Keratinocyte (primary cell): Measurements from ENCODE around the gene FAM83C. TPM values are rescaled to one million over a fixed set of nuclear protein-coding genes. Genes with fewer than 3 reads are reported as not detected.

Source experiments
- DNase-seq: peaks from one replicate; pipeline ENCODE4 v3.0.0-alpha.2; 2011; ENCODE audit warnings: low read depth, missing footprints, low spot score
- FAIRE-seq: peaks from 2 replicates; lab custom pipeline; 2011; peaks lifted over from hg19 to GRCh38; lab: Jason Lieb, UNC
- H2AFZ ChIP-seq: 2 replicates; pipeline ENCODE4 v1.6.0; 2012; ENCODE audit warnings: low read length, control low read depth, inconsistent platforms; ENCODE audit not compliant: control insufficient read depth
- H3K27ac ChIP-seq: 2 replicates; pipeline ENCODE4 v1.5.1; 2011; ENCODE audit warnings: low read length; ENCODE audit not compliant: control insufficient read depth, insufficient read depth
- H3K27me3 ChIP-seq: 3 replicates; pipeline ENCODE4 v1.6.0; 2011; ENCODE audit warnings: low read length; ENCODE audit not compliant: control insufficient read depth, insufficient read depth; ENCODE audit errors: extremely low read depth
- H3K36me3 ChIP-seq, 2 experiments: 2 replicates in 1 of 2; 3 replicates in 1 of 2; pipeline ENCODE4 v1.5.1; 2011; ENCODE audit warnings: low read length in 2 of 2, mild to moderate bottlenecking in 1 of 2; ENCODE audit not compliant: control insufficient read depth in 2 of 2, insufficient read depth in 2 of 2; ENCODE audit errors: extremely low read depth in 1 of 2
- H3K4me1 ChIP-seq: 3 replicates; pipeline ENCODE4 v1.5.1; 2011; ENCODE audit warnings: low read length; ENCODE audit not compliant: control insufficient read depth, insufficient read depth; ENCODE audit errors: extremely low read depth
- H3K4me2 ChIP-seq: 3 replicates; pipeline ENCODE4 v1.6.0; 2011; ENCODE audit warnings: low read depth, low read length; ENCODE audit not compliant: control insufficient read depth, insufficient read depth; ENCODE audit errors: extremely low read depth
- H3K4me3 ChIP-seq, 3 experiments: fragments of 200-600 bp in 1 of 3; sonication (generic) in 1 of 3; 2 replicates in 2 of 3; 3 replicates in 1 of 3; pipeline ENCODE4 v1.5.1; 2011 to 2016; ENCODE audit warnings: low read length in 3 of 3, mild to moderate bottlenecking in 3 of 3, control low read depth in 2 of 3, inconsistent platforms in 1 of 3, low read depth in 1 of 3, mixed read lengths in 1 of 3, mixed run types in 1 of 3, moderate library complexity in 1 of 3; ENCODE audit not compliant: control insufficient read depth in 2 of 3, insufficient read depth in 2 of 3; ENCODE audit errors: extremely low read depth in 1 of 3
- H3K79me2 ChIP-seq: 2 replicates; pipeline ENCODE4 v1.6.0; 2012; ENCODE audit warnings: low read length; ENCODE audit not compliant: control insufficient read depth, insufficient read depth
- H3K9ac ChIP-seq: 3 replicates; pipeline ENCODE4 v1.6.0; 2011; ENCODE audit warnings: low read length; ENCODE audit not compliant: control insufficient read depth, insufficient read depth; ENCODE audit errors: extremely low read depth
- H3K9me1 ChIP-seq: 3 replicates; pipeline ENCODE4 v1.6.0; 2011; ENCODE audit warnings: low read length; ENCODE audit not compliant: control insufficient read depth, insufficient read depth; ENCODE audit errors: extremely low read depth
- H3K9me3 ChIP-seq: 2 replicates; pipeline ENCODE4 v1.5.1; 2012; ENCODE audit warnings: low read depth, low read length; ENCODE audit not compliant: control insufficient read depth
- H4K20me1 ChIP-seq: 3 replicates; pipeline ENCODE4 v1.6.0; 2011; ENCODE audit warnings: low read length; ENCODE audit not compliant: control insufficient read depth, insufficient read depth; ENCODE audit errors: extremely low read depth
- EZH2 ChIP-seq: IDR thresholded peaks from one replicate; pipeline ENCODE4 v1.6.1; 2012; ENCODE audit warnings: inconsistent platforms, mild to moderate bottlenecking, low read length, moderate library complexity
- dilution Hi-C: fragments of 300-500 bp; cut with MboI; formaldehyde crosslinking; loops from one replicate; pipeline ENCODE4 v1.7.0; 2020; ENCODE audit warnings: low sequenced_read_pairs; ENCODE audit not compliant: extremely low pct_ligation_motif_present
- polyA plus RNA-seq, 5 experiments: library from polyadenylated mRNA; depleted of rRNA in 3 of 5; stranded (reverse) in 3 of 5; stranded (forward) in 1 of 5; unstranded in 1 of 5; fragments of >200 nt; gene quantifications; 1 replicate in 1 of 5; 2 replicates in 3 of 5; 3 replicates in 1 of 5; pipeline versions ENCODE4 v1.2.1 to v1.2.3, GENCODE V29; 2011 to 2012; ENCODE audit warnings: missing spikeins in 2 of 5, low read depth in 1 of 5, low replicate concordance in 1 of 5
- TF ChIP-seq, protein P1 (sequence below), 3 experiments: IDR thresholded peaks in 1 of 3; conservative IDR thresholded peaks in 1 of 3; optimal IDR thresholded peaks in 1 of 3; 2 replicates in 2 of 3; 3 replicates in 1 of 3; pipeline versions ENCODE3 to v1.5.1; 2011; ENCODE audit warnings: low read length in 3 of 3, mild to moderate bottlenecking in 3 of 3, moderate library complexity in 2 of 3, control low read depth in 1 of 3, inconsistent platforms in 1 of 3; ENCODE audit not compliant: insufficient read depth in 2 of 3; ENCODE audit errors: extremely low read depth in 1 of 3

FAM83C gene
- polyA plus RNA-seq, 1 donor (not counting 4 experiments of a cell fraction or from before 2014, with no cell fraction given), result 12.4 TPM

DNA sequence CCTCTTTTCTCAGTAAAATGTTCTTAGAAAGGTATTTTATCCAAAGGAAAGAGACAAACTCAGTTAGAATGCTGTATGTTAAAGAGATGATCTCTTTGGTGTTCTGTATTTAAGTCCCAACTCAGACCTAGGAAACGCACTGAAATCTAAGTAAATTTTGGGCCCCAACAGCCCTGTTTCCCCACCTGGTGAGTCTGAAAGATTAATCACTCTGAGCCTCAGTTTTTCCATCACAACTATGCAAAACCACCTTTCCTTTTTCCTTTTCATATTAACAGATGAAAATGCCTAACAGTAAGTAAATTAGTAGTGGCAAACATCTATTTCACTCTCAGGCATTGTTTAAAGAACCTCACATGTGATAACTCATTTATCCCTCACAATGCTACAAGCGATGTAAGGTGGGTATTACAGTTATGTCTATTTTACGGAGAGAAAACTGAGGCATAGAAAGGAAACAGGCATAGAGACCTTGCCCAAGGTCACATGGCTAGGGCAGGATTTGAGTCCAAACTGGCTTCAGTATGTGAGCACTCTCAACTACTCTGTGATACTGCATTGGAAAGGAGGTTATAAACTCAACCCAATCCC lies 36.0 kb upstream of the FAM83C start:
- Histone ChIP-seq H3K9me1 (no peaks in the 10 kb centered on the region), H3K9ac (no peak overlapping the region), H3K9me3 (no peaks in the 10 kb centered on the region), H3K4me1 (peaks cover 17% of the 10 kb centered on the region), H4K20me1 (no peaks in the 10 kb centered on the region), H2AFZ (no peak overlapping the region), H3K27ac (no peak overlapping the region), H3K36me3 (peaks cover 0 to 4% of the 10 kb centered on the region in 2 experiments), H3K4me3 (no peak overlapping the region), H3K79me2 (no peaks in the 10 kb centered on the region), H3K4me2 (no peak overlapping the region), H3K27me3 (no peaks in the 10 kb centered on the region)
- FAIRE-seq (no peak), DNase-seq (no peak)
- TF ChIP-seq, protein P1, sequence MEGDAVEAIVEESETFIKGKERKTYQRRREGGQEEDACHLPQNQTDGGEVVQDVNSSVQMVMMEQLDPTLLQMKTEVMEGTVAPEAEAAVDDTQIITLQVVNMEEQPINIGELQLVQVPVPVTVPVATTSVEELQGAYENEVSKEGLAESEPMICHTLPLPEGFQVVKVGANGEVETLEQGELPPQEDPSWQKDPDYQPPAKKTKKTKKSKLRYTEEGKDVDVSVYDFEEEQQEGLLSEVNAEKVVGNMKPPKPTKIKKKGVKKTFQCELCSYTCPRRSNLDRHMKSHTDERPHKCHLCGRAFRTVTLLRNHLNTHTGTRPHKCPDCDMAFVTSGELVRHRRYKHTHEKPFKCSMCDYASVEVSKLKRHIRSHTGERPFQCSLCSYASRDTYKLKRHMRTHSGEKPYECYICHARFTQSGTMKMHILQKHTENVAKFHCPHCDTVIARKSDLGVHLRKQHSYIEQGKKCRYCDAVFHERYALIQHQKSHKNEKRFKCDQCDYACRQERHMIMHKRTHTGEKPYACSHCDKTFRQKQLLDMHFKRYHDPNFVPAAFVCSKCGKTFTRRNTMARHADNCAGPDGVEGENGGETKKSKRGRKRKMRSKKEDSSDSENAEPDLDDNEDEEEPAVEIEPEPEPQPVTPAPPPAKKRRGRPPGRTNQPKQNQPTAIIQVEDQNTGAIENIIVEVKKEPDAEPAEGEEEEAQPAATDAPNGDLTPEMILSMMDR (optimal IDR thresholded peaks at IDR 0.05 in 1 of 3, IDR thresholded peaks at IDR 0.05 in 1 of 3, conservative IDR thresholded peaks at IDR 0.05 in 1 of 3; ENCODE audit: extremely low read depth in 1 of 3, insufficient read depth in 2 of 3, low read length in 3 of 3), result no peak
- TF ChIP-seq EZH2, result no peak
- dilution Hi-C loops, result no loop called here

DNA sequence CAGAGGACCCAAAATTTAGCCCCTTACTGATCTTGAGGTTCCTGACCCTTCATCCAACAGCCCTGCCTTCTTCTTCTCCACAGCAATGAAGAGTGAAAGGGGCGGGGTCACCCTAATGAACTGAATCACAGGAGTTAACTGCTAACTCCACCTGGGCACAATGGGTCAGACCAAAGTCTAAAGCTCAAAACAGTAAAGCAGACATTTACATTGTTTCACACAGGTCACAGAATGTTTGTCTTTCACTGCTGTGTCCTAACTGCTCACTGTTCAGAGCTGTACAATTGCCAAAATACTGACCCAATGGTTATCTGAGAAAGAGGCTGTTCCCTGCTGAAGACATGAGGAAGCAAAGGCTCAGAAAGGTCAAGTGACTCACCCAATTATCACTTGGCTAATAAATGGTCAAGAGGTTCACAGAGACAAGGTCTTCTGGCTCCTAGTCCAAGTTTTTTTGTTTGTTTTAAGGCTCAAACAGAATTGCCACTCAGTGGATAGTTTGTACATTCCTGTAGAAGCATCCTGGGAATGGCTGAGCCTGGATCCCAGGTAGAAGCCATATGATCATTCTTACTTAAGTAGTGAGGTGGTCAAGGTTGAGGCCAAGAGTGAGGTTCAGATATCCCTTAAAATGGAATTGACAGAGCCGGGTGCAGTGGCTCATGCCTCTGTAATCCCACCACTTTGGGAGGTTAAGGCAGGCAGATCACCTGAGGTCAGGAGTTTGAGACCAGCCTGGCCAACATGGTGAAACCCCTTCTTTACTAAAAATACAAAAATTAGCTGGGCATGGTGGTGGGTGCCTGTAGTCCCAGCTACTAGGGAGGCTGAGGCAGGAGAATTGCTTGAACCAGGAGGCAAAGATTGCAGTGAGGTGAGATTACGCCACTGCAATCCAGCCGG lies 35.1 kb upstream of the FAM83C start:
- no peaks in the 10 kb centered on the region for H4K20me1 ChIP-seq
- H3K4me1 ChIP-seq, result peaks cover 17% of the 10 kb centered on the region
- H3K9ac ChIP-seq, result no peak overlapping the region
- dilution Hi-C loops, result no loop called here
- H3K9me3 ChIP-seq, result no peaks in the 10 kb centered on the region
- H3K9me1 ChIP-seq, result no peaks in the 10 kb centered on the region
- no peaks in the 10 kb centered on the region for H3K79me2 ChIP-seq
- H3K4me2 ChIP-seq, result no peak overlapping the region
- no peak for TF ChIP-seq EZH2
- TF ChIP-seq, protein P1 (optimal IDR thresholded peaks at IDR 0.05 in 1 of 3, IDR thresholded peaks at IDR 0.05 in 1 of 3, conservative IDR thresholded peaks at IDR 0.05 in 1 of 3; ENCODE audit: extremely low read depth in 1 of 3, insufficient read depth in 2 of 3, low read length in 3 of 3), result no peak
- FAIRE-seq, result no peak
- no peak overlapping the region for H2AFZ ChIP-seq
- no peaks in the 10 kb centered on the region for H3K27me3 ChIP-seq
- DNase-seq, result no peak
- H3K27ac ChIP-seq, result no peak overlapping the region
- no peak overlapping the region for H3K4me3 ChIP-seq
- peaks cover 0 to 4% of the 10 kb centered on the region in 2 experiments for H3K36me3 ChIP-seq
